Body of pancreas (tissue), 4 donors: ENCODE results near the gene HDLBP.
A peak's percentile ranks its signal among the peaks of the same experiment; 100 is the strongest.

Experiments used
- CTCF ChIP-seq, 7 experiments: fragments of 450-650 bp in 4 of 7; fragments of 200-600 bp in 3 of 7; sonication (generic) in 3 of 7; IDR thresholded peaks; one replicate each; pipeline ENCODE4 v1.5.1; 2016 to 2019; ENCODE audit warnings: antibody characterized with exemption in 7 of 7
- POLR2A ChIP-seq, 3 donors: fragments of 450-650 bp; IDR thresholded peaks; one replicate each; pipeline ENCODE4 v1.6.1; 2016; ENCODE audit warnings: antibody characterized with exemption in 3 of 3, mild to moderate bottlenecking in 2 of 3

- TF ChIP-seq POLR2A (IDR thresholded peaks at IDR 0.05), result peak in 2 of 3 donors; percentile 37 to 54
- TF ChIP-seq CTCF (IDR thresholded peaks at IDR 0.05), result peak in 3 of 7 experiments; percentile 14 to 24 (median 23)
Observed at GRCh38 chr2:241217320-241218031, 98.0 kb downstream of the HDLBP start.
